ENCODE results near the gene ADGRG4. TPM values are rescaled to one million over a fixed set of nuclear protein-coding genes. Genes with fewer than 3 reads are reported as not detected.

ADGRG4 gene
- total RNA-seq, 1 donor from 2014 or later = not detected

GRCh38 chrX:136390921-136391320 is 90.2 kb downstream of the ADGRG4 start:
- H3K27me3 Mint-ChIP-seq (ENCODE audit: unreplicated experiment) = no peaks in the 10 kb centered on the region
- H3K27ac Mint-ChIP-seq (ENCODE audit: unreplicated experiment) = no peak overlapping the region
- no peaks in the 10 kb centered on the region for H3K4me1 Mint-ChIP-seq (ENCODE audit: unreplicated experiment)
- H3K36me3 Mint-ChIP-seq (ENCODE audit: low read depth, unreplicated experiment) = no peaks in the 10 kb centered on the region
- no peaks in the 10 kb centered on the region for H3K9me3 Mint-ChIP-seq (ENCODE audit: unreplicated experiment)
- H3K4me3 Mint-ChIP-seq (ENCODE audit: unreplicated experiment) = no peak overlapping the region
- DNase-seq (ENCODE audit: low spot score) = no peak
- TF ChIP-seq, protein P1, sequence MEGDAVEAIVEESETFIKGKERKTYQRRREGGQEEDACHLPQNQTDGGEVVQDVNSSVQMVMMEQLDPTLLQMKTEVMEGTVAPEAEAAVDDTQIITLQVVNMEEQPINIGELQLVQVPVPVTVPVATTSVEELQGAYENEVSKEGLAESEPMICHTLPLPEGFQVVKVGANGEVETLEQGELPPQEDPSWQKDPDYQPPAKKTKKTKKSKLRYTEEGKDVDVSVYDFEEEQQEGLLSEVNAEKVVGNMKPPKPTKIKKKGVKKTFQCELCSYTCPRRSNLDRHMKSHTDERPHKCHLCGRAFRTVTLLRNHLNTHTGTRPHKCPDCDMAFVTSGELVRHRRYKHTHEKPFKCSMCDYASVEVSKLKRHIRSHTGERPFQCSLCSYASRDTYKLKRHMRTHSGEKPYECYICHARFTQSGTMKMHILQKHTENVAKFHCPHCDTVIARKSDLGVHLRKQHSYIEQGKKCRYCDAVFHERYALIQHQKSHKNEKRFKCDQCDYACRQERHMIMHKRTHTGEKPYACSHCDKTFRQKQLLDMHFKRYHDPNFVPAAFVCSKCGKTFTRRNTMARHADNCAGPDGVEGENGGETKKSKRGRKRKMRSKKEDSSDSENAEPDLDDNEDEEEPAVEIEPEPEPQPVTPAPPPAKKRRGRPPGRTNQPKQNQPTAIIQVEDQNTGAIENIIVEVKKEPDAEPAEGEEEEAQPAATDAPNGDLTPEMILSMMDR (IDR thresholded peaks at IDR 0.05; ENCODE audit: unreplicated experiment) = no peak

DNA sequence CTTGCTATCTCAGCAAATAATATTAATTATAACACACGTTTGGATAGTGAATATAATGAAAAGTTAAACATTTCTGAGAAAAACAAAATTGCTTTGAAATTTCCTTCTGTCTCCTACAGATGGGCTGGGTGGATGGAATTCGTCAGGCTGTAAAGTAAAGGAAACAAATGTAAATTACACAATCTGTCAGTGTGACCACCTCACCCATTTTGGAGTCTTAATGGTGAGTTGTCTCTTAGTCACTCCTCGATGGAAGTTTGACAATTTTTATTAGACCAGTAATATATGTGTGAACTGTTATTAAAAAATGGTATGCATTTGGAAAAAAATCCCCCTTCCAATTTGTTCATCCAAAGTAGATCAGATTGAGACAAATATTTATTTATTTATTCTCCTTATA is 94.5 kb downstream of the ADGRG4 start:
- Mint-ChIP-seq H3K4me3 (ENCODE audit: unreplicated experiment) (no peak overlapping the region), H3K27ac (ENCODE audit: unreplicated experiment) (no peak overlapping the region), H3K9me3 (ENCODE audit: unreplicated experiment) (no peaks in the 10 kb centered on the region), H3K36me3 (ENCODE audit: low read depth, unreplicated experiment) (no peaks in the 10 kb centered on the region), H3K27me3 (ENCODE audit: unreplicated experiment) (no peaks in the 10 kb centered on the region), H3K4me1 (ENCODE audit: unreplicated experiment) (no peaks in the 10 kb centered on the region)
- DNase-seq (ENCODE audit: low spot score) = no peak
- TF ChIP-seq, protein P1 (IDR thresholded peaks at IDR 0.05; ENCODE audit: unreplicated experiment) = no peak

DNA sequence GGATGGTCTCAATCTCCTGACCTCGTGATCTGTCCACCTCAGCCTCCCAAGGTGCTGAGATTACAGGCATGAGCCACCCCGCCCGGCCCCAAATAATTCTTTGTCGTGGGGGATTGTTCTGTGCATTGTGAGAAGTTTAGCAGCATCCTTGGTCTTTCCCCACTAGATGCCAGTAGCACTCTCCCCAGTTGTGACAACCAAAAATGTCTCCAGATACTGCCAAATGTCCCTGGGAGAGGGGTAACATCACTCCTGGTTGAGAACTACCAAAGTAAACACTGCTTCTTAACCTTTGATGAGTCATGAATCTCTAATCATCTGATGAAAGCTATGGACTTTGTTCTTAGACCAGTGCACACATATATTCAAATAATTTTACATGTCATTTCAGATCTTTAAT is 96.2 kb downstream of the ADGRG4 start:
- no peaks in the 10 kb centered on the region for H3K36me3 Mint-ChIP-seq (ENCODE audit: low read depth, unreplicated experiment)
- TF ChIP-seq, protein P1 (IDR thresholded peaks at IDR 0.05; ENCODE audit: unreplicated experiment) = no peak
- no peak overlapping the region for H3K4me3 Mint-ChIP-seq (ENCODE audit: unreplicated experiment)

GRCh38 chrX:136405126-136405525 is 104.4 kb downstream of the ADGRG4 start:
- no peaks in the 10 kb centered on the region for H3K9me3 Mint-ChIP-seq (ENCODE audit: unreplicated experiment)

More for the DNA sequence above, 96.2 kb downstream of the ADGRG4 start:
- DNase-seq (ENCODE audit: low spot score) = no peak
- H3K27me3 Mint-ChIP-seq (ENCODE audit: unreplicated experiment) = no peaks in the 10 kb centered on the region
- no peaks in the 10 kb centered on the region for H3K9me3 Mint-ChIP-seq (ENCODE audit: unreplicated experiment)
- no peaks in the 10 kb centered on the region for H3K4me1 Mint-ChIP-seq (ENCODE audit: unreplicated experiment)
- H3K27ac Mint-ChIP-seq (ENCODE audit: unreplicated experiment) = no peak overlapping the region

DNA sequence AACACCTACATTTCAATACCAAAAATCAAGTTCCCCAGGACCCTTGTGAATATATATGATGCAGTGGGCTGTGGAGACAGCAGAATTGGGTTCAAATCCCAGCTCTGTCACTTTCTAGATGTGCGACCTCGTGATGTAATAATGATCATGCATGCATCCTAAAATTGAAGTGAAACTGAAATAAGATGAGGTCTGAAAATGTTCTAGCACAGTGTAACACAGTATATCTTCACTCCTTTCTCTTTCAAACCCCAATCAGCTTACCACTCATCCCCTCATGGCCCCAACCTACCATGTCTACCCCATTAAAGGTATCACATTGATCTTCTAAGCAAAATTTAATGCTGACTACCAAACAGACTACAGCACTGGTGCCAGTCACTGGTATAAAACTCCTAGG is 117.0 kb downstream of the ADGRG4 start:
- no peaks in the 10 kb centered on the region for H3K4me1 Mint-ChIP-seq (ENCODE audit: unreplicated experiment)
- H3K9me3 Mint-ChIP-seq (ENCODE audit: unreplicated experiment) = no peaks in the 10 kb centered on the region
- H3K27ac Mint-ChIP-seq (ENCODE audit: unreplicated experiment) = no peak overlapping the region
- H3K36me3 Mint-ChIP-seq (ENCODE audit: low read depth, unreplicated experiment) = no peaks in the 10 kb centered on the region
- TF ChIP-seq, protein P1 (IDR thresholded peaks at IDR 0.05; ENCODE audit: unreplicated experiment) = no peak
- H3K4me3 Mint-ChIP-seq (ENCODE audit: unreplicated experiment) = no peak overlapping the region
- DNase-seq (ENCODE audit: low spot score) = no peak
- H3K27me3 Mint-ChIP-seq (ENCODE audit: unreplicated experiment) = peaks cover 3% of the 10 kb centered on the region

More at GRCh38 chrX:136405126-136405525, 104.4 kb downstream of the ADGRG4 start:
- DNase-seq (ENCODE audit: low spot score) = no peak
- Mint-ChIP-seq H3K27me3 (ENCODE audit: unreplicated experiment) (no peaks in the 10 kb centered on the region), H3K27ac (ENCODE audit: unreplicated experiment) (no peak overlapping the region), H3K4me1 (ENCODE audit: unreplicated experiment) (no peaks in the 10 kb centered on the region), H3K4me3 (ENCODE audit: unreplicated experiment) (no peak overlapping the region), H3K36me3 (ENCODE audit: low read depth, unreplicated experiment) (no peaks in the 10 kb centered on the region)
- TF ChIP-seq, protein P1 (IDR thresholded peaks at IDR 0.05; ENCODE audit: unreplicated experiment) = no peak
